IMR-90 (cell line): ENCODE measurements around the gene BMX. TPM values are rescaled to one million over a fixed set of nuclear protein-coding genes. Genes with fewer than 3 reads are reported as not detected.

ENCODE experiments used
- ATAC-seq: fragments of 200-7000 bp; cut with Tn5 transposase; 2 replicates; pipeline ENCODE4 v1.9.1; 2020; ENCODE audit warnings: low read depth, mild to moderate bottlenecking, moderate library complexity
- BruUV-seq: library from RNA; stranded (reverse); fragments of 400-500 nt; replicated peaks from 2 replicates; lab custom pipeline; 2021; lab: Mats Ljungman, UMichigan
- CTCF ChIA-PET: fragments of 300-600 bp; formaldehyde crosslinking; extraction: SDS; loops from one replicate; lab custom pipeline; 2021; ENCODE audit warnings: antibody characterized with exemption; lab: Yijun Ruan, JAX
- POLR2A ChIA-PET: fragments of 300-600 bp; sonication (Branson Sonifier 250); formaldehyde crosslinking; loops from one replicate; lab custom pipeline; 2022; ENCODE audit warnings: antibody characterized with exemption; ENCODE audit not compliant: unreplicated experiment; lab: Charles Lee
- DNase-seq: peaks from one replicate; pipeline ENCODE4 v3.0.0; 2013
- H2AFZ ChIP-seq: replicated peaks from 2 replicates; pipeline ENCODE3; 2013; ENCODE audit warnings: low read length, mild to moderate bottlenecking; ENCODE audit not compliant: poor library complexity
- H2AK5ac ChIP-seq: 2 replicates; pipeline ENCODE4 v1.6.1; 2013; ENCODE audit warnings: low read depth, low read length, inconsistent platforms
- H2AK9ac ChIP-seq: replicated peaks from 2 replicates; pipeline ENCODE3; 2013; ENCODE audit warnings: mild to moderate bottlenecking, low read depth, low read length, moderate library complexity; ENCODE audit not compliant: poor library complexity
- H2BK120ac ChIP-seq: 2 replicates; pipeline ENCODE4 v1.6.1; 2013; ENCODE audit warnings: low read depth, low read length, inconsistent platforms
- H2BK15ac ChIP-seq: 3 replicates; pipeline ENCODE4 v1.6.1; 2013; ENCODE audit warnings: low read depth, low read length, inconsistent platforms
- H2BK20ac ChIP-seq: 2 replicates; pipeline ENCODE4 v1.6.1; 2013; ENCODE audit warnings: low read depth, mild to moderate bottlenecking, inconsistent platforms, low read length, moderate library complexity
- H2BK5ac ChIP-seq: 2 replicates; pipeline ENCODE4 v1.6.1; 2013; ENCODE audit warnings: mild to moderate bottlenecking, low read depth, low read length, inconsistent platforms; ENCODE audit not compliant: poor library complexity, severe bottlenecking
- H3K14ac ChIP-seq: replicated peaks from 2 replicates; pipeline ENCODE4 v1.6.1; 2013; ENCODE audit warnings: low read depth, low read length, inconsistent platforms
- H3K18ac ChIP-seq: 2 replicates; pipeline ENCODE4 v1.6.1; 2013; ENCODE audit warnings: low read depth, low read length, control low read depth
- H3K23ac ChIP-seq: 2 replicates; pipeline ENCODE4 v1.6.1; 2013; ENCODE audit warnings: low read depth, low read length, inconsistent platforms
- H3K27ac ChIP-seq: 2 replicates; pipeline ENCODE4 v1.5.1; 2013; ENCODE audit warnings: mild to moderate bottlenecking, control low read depth, low read length; ENCODE audit not compliant: insufficient read depth
- H3K27me3 ChIP-seq: 2 replicates; pipeline ENCODE4 v1.6.1; 2013; ENCODE audit warnings: low read length; ENCODE audit not compliant: control insufficient read depth, insufficient read depth
- H3K36me3 ChIP-seq: 2 replicates; pipeline ENCODE4 v1.6.1; 2013; ENCODE audit warnings: low read length, mixed read lengths; ENCODE audit not compliant: control insufficient read depth, insufficient read depth
- H3K4ac ChIP-seq: 2 replicates; pipeline ENCODE4 v1.6.1; 2013; ENCODE audit warnings: low read depth, low read length, inconsistent platforms
- H3K4me1 ChIP-seq: 2 replicates; pipeline ENCODE4 v1.6.1; 2013; ENCODE audit warnings: low read length, mixed read lengths; ENCODE audit not compliant: control insufficient read depth, insufficient read depth
- H3K4me2 ChIP-seq: 2 replicates; pipeline ENCODE4 v1.6.1; 2013; ENCODE audit warnings: low read depth, mild to moderate bottlenecking, control low read depth, low read length, moderate library complexity
- H3K4me3 ChIP-seq: 2 replicates; pipeline ENCODE4 v1.5.1; 2013; ENCODE audit warnings: low read depth, mild to moderate bottlenecking, control low read depth, low read length, moderate library complexity; ENCODE audit not compliant: insufficient read depth
- H3K56ac ChIP-seq: 2 replicates; pipeline ENCODE4 v1.6.1; 2013; ENCODE audit warnings: low read length, inconsistent platforms; ENCODE audit not compliant: insufficient read depth; ENCODE audit errors: extremely low read depth
- H3K79me1 ChIP-seq, 2 experiments: 2 replicates each; pipeline ENCODE4 v1.6.1; 2013; ENCODE audit warnings: low read length in 2 of 2, inconsistent platforms in 1 of 2, low read depth in 1 of 2
- H3K9ac ChIP-seq: 2 replicates; pipeline ENCODE4 v1.6.1; 2013; ENCODE audit warnings: low read depth, low read length, control low read depth
- H3K9me1 ChIP-seq: 2 replicates; pipeline ENCODE4 v1.6.1; 2013; ENCODE audit warnings: low read length, inconsistent platforms; ENCODE audit not compliant: insufficient read depth
- H3K9me3 ChIP-seq: 2 replicates; pipeline ENCODE4 v1.6.1; 2013; ENCODE audit warnings: low read length; ENCODE audit not compliant: control insufficient read depth, insufficient read depth
- H4K20me1 ChIP-seq: 2 replicates; pipeline ENCODE4 v1.6.1; 2013; ENCODE audit warnings: low read length, inconsistent platforms; ENCODE audit not compliant: insufficient read depth
- H4K5ac ChIP-seq: 2 replicates; pipeline ENCODE4 v1.6.1; 2013; ENCODE audit warnings: mild to moderate bottlenecking, low read depth, low read length, control low read depth
- H4K8ac ChIP-seq, 2 experiments: 2 replicates each; pipeline ENCODE4 v1.6.1; 2013; ENCODE audit warnings: low read depth in 2 of 2, low read length in 2 of 2, control low read depth in 1 of 2, inconsistent platforms in 1 of 2
- H4K91ac ChIP-seq: 2 replicates; pipeline ENCODE4 v1.6.1; 2013; ENCODE audit warnings: low read depth, low read length, inconsistent platforms; ENCODE audit not compliant: insufficient read depth
- MAFK ChIP-seq: IDR thresholded peaks from 2 replicates; pipeline ENCODE4 v1.6.1; 2012; ENCODE audit warnings: low read depth, low read length, improper control_type of control experiment
- NFE2L2 ChIP-seq: fragments of 150-350 bp; IDR thresholded peaks from 2 replicates; pipeline ENCODE4 v1.6.1; 2016; ENCODE audit warnings: low read depth, mild to moderate bottlenecking, low read length
- RAD21 ChIP-seq: IDR thresholded peaks from 2 replicates; pipeline ENCODE4 v1.6.1; 2012; ENCODE audit warnings: low read length, improper control_type of control experiment
- RCOR1 ChIP-seq: IDR thresholded peaks from 2 replicates; pipeline ENCODE4 v1.6.1; 2012; ENCODE audit warnings: mild to moderate bottlenecking, low read length, improper control_type of control experiment; ENCODE audit not compliant: insufficient replicate concordance
- RFX5 ChIP-seq: IDR thresholded peaks from 2 replicates; pipeline ENCODE4 v1.8.0; 2012; ENCODE audit warnings: low read depth, mild to moderate bottlenecking, low read length, moderate library complexity
- SMC3 ChIP-seq: fragments of 150-350 bp; IDR thresholded peaks from 2 replicates; pipeline ENCODE4 v1.6.1; 2016; ENCODE audit warnings: low read depth, mild to moderate bottlenecking, antibody characterized with exemption, low read length, moderate library complexity
- WGBS, 2 experiments: methylation state at CpG; one replicate each; pipeline versions ENCODE4 v1.1.5 to v1.1.7; 2013; ENCODE audit warnings: missing lambda C conversion rate in 2 of 2; ENCODE audit not compliant: insufficient read length in 1 of 2; ENCODE audit errors: extremely low coverage in 2 of 2; 5-methylcytosine and 5-hydroxymethylcytosine counted together
- dilution Hi-C: fragments of 300-500 bp; cut with HindIII; formaldehyde crosslinking; loops from one replicate; pipeline ENCODE4 v1.14.3; 2018; ENCODE audit warnings: low sequenced_read_pairs; ENCODE audit not compliant: unreplicated experiment
- in situ Hi-C: fragments of 300-500 bp; cut with MboI; formaldehyde crosslinking; loops from 3 replicates; pipeline ENCODE4 v1.14.3; 2019; ENCODE audit warnings: low sequenced_read_pairs, inconsistent platforms, mixed read lengths
- intact Hi-C: fragments of 100-400 bp; cut with micrococcal nuclease; formaldehyde crosslinking; loops from 2 replicates; pipeline ENCODE4 v1.10.0; 2022
- polyA plus RNA-seq, 3 experiments: library from polyadenylated mRNA; depleted of rRNA; stranded (reverse); fragments of >200 nt; gene quantifications; 2 replicates each; pipeline ENCODE4 v1.2.3, GENCODE V29; 2012; ENCODE audit warnings: low replicate concordance in 1 of 3
- total RNA-seq: library from RNA; depleted of rRNA; stranded (reverse); fragments of >200 nt; gene quantifications from 2 replicates; pipeline ENCODE4 v1.2.3, GENCODE V29; 2012

BMX gene
- total and polyA plus RNA-seq, 2 of the 4 experiments (the other 2 are of a cell fraction) = not detected

- Histone ChIP-seq H4K8ac (no peak overlapping the region), H2AFZ (no peak overlapping the region), H3K27ac (no peak overlapping the region), H2AK9ac (no peak overlapping the region), H2BK120ac (no peak overlapping the region), H2AK5ac (no peak overlapping the region), H3K79me1 (no peaks in the 10 kb centered on the region), H3K18ac (no peak overlapping the region), H3K36me3 (no peaks in the 10 kb centered on the region), H3K14ac (no peak overlapping the region), H3K9me3 (no peaks in the 10 kb centered on the region), H3K9ac (no peak overlapping the region), H2BK5ac (no peak overlapping the region), H3K27me3 (peaks cover 20% of the 10 kb centered on the region), H4K5ac (no peak overlapping the region), H3K4me2 (no peak overlapping the region), H2BK15ac (no peak overlapping the region), H3K9me1 (no peaks in the 10 kb centered on the region), H3K23ac (no peak overlapping the region), H4K91ac (no peak overlapping the region), H3K4ac (no peak overlapping the region), H3K4me1 (no peaks in the 10 kb centered on the region), H3K56ac (no peak overlapping the region), H2BK20ac (no peak overlapping the region), H3K4me3 (no peak overlapping the region), H4K20me1 (no peaks in the 10 kb centered on the region)
- ATAC-seq = no peak
- no peak for DNase-seq
- intact Hi-C loops = no loop called here
- WGBS, 2 experiments = 60% methylated on average over 1 of the region's 6 CpGs; no CpG with 5 or more reads in 1 of the 2 experiments
- TF ChIP-seq RFX5 (no peak), SMC3 (no peak), MAFK (no peak), RCOR1 (no peak), NFE2L2 (no peak), RAD21 (no peak)
- ChIA-PET POLR2A (no interaction called here), CTCF (no interaction called here)
- no TSS peak for BruUV-seq
- in situ Hi-C loops = no loop called here
- dilution Hi-C loops = no loop called here
Observed at GRCh38 chrX:15515931-15516330, 15.3 kb downstream of the BMX start.
